Skin of body (tissue), 2 donors: ENCODE results near the gene JAKMIP1. TPM values are rescaled to one million over a fixed set of nuclear protein-coding genes. Genes with fewer than 3 reads are reported as not detected.

Experiments used
- DNase-seq: peaks from one replicate; lab custom pipeline; 2025; lab: John Stamatoyannopoulos, UW
- total RNA-seq: library from RNA; depleted of rRNA; stranded (reverse); fragments of >200 nt; gene quantifications from one replicate; pipeline ENCODE4 v1.2.3, GENCODE V29; 2014

The JAKMIP1 gene
- total RNA-seq, 1 donor from 2014 or later, result 0.59 TPM

GRCh38 chr4:6043843-6044242, 156.5 kb downstream of the JAKMIP1 start:
- DNase-seq, result no peak

- no peak for DNase-seq
Observed at GRCh38 chr4:6043188-6043587, 157.2 kb downstream of the JAKMIP1 start.

DNA sequence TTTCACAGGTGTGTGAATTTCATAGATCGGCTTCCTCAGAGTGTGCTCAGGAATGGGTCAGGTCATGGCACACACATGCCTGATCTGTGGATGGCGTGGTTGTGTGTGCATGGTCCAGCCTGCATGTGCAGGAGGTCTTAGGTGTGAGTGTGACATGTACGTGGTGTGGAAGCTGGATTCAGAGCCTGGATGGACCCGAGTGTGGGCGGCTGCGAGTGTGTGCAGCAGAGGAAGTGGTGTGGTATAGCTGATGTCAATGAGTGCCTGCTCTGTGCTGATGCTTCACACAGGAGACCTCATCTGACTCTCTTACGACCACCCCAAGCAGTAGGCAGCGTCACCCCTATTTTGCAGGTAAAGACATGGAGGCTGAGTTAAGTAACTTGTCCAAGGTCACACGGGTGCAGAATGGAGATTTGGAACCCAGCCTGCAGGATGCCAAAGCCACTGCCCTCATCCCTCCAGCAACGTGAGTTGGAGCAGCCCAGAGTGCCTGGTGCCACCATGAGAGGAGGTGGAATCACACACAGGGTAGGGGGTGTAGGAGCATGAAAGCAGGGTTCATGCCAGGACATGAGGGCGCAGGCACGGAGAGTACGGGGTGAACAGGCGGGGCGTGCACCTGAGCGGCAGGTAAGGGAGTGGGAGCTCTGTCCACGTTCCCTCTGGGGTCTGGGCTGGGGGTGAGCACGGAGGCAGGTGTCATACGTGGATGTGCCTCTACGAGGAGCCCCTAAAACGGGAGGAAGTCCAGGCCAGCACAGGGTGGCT, 157.9 kb downstream of the JAKMIP1 start:
- no peak for DNase-seq

- no peak for DNase-seq
Observed at GRCh38 chr4:6041800-6042199, 158.5 kb downstream of the JAKMIP1 start.

DNA sequence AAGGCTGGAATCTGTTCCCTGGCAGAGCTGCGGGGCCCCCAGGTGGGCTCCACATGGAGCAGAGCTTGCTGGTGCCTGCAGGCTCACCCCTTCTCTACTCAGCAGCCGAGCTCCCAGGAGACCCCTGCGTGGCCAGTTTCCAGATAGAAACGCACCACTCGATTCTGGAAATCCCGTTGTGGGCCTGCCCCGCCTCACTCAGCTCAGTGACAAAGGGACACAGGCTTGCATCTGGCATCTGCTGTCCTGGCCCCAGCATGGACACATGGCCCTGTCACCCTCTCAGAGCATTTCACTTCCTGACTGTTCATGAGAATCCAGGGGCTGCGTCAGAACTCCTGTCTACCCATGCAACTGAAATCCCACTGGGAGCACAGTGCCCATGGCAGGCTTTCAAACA, 161.6 kb downstream of the JAKMIP1 start:
- no peak for DNase-seq

DNA sequence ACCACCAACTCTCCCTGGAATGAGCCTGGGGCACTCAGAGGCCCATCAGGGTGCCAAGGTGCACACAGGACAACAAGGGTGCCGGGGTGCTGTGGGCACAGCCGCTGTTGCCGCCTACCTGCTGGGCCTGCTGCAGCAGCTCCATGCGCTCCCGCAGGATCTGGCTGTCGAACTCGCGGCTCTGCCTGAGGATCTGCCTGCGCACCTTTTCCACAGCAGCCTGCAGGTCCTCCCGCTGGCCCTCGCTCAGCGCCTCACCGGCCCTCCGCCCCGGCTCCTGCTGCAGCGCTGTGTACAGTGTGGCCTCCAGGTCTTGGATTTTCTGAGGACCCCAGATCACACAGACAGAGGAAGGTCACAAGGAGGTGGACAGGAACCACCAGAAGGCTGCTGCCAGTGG, 164.6 kb downstream of the JAKMIP1 start:
- DNase-seq, result no peak

GRCh38 chr4:6033381-6033780, 167.0 kb downstream of the JAKMIP1 start:
- DNase-seq, result no peak

DNA sequence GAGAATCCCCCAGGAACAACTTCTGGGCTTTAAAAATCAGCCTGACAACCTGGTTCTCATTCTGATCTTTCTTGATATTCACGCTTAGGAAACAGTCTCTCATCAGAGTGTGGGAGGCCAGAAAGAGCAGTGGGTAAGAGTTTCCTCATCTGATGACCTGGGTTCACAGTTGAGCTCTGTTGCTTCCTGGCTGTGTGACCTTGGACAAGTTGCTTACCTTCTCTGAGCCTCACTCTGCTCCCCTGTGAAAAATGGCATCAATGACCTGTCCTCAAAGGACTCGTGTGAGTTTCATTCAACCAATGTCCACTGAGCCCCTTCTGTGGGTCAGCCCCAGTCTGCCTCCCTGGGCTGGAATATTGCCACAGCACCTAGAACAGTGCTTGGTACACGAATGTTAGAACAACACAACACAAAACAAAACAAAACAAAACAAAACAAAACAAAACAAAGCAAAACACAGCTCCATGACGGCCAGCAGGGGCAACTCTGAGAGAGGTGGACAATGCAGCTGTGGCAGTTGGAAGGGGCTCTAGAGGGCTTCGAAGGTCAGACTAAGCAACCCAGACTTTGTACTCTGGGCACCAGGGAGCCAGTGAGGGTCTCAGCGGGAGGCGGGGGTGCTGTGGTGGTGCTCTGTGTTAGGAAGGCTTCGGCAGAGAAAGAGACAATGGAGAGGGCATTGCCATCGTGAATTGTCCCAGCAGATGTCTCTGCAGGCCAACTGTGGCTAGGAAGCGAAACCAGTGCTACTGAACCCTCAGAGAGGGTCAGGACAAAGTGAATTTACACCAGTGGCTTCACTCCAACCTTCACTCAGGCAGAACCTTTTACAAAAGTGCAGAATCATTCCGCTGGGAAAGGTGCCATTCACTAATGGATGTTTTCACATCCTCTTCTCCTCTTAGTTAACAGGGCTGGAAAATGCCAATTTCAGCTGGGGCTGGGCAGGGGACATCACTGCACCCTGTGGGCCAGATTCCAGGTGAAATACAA, 167.8 kb downstream of the JAKMIP1 start:
- no peak for DNase-seq

DNA sequence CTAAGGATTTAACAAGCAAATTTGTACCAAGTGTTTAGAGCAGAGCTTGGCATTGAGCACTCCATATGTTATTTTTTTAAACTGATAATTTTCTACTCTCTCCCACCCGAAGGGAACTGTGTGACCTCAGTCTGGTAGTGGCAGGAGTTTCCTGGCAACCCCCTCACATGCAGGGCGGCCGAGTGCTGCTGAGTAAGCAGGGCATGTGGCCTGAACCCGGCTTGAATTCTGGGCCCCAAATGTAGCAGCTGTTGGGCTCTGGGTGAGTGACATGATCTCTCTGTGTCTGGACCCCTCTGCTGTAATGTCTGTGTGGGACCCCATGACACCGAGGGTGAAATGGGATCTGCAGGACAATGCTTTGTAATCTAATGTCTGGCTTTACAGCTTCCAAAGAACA, 168.5 kb downstream of the JAKMIP1 start:
- no peak for DNase-seq

- DNase-seq, result no peak
Observed at GRCh38 chr4:6030679-6031078, 169.7 kb downstream of the JAKMIP1 start.

GRCh38 chr4:6029254-6029653, 171.1 kb downstream of the JAKMIP1 start:
- no peak for DNase-seq

DNA sequence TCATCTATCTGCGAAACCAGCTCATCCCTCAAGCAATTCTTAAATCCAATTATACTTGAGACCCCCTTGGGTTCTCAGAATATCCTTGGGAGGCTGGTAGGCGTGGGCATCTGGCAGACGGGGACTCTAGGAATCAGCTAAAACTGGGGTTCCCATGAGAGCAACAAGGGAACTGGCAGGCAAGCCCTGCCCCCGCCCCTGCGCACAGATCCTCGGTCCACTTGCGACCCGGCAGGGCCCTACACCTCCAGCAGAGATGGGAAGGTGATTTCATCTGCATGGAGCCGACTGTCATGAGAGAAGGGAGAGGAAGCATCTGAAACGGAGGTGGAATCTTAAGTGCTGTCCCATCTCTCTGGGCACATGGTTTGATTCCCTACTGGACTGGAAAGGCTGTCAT, 172.2 kb downstream of the JAKMIP1 start:
- no peak for DNase-seq

GRCh38 chr4:6027392-6027791, 173.0 kb downstream of the JAKMIP1 start:
- DNase-seq, result no peak

DNA sequence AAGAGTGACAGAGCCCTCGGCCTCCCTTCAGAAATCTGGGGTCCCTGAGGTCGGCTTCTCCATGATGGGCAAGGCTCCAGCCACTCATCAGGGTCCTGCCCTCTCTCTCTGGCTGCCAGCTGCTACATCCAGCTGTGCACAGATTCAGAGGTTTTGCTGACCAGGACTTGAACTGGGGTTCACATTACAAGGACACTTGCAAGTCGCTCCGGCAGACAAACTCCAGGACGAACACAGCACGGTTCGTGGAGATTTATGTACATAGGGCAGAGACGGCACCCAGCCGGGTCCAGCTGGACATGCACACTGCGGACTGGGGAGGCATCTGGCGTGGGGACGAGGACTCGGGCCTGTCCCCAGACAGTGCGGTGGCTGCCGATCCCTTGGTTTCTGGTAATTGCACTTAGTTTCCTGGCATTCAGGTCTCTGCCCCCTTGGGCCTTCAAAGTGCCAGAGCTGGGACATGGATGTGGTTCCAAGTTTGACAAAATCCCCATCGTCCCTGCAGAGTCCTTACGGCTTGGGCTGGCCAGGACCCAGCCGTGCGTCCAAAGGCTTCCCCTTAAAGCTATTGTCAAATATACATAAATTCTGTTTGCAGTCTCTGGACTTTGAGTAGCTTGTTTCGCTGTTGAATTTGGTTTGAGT, 175.9 kb downstream of the JAKMIP1 start:
- DNase-seq, result no peak

GRCh38 chr4:6023731-6024130, 176.6 kb downstream of the JAKMIP1 start:
- no peak for DNase-seq

- no peak for DNase-seq
Observed at GRCh38 chr4:6022607-6023288, 177.6 kb downstream of the JAKMIP1 start.

DNA sequence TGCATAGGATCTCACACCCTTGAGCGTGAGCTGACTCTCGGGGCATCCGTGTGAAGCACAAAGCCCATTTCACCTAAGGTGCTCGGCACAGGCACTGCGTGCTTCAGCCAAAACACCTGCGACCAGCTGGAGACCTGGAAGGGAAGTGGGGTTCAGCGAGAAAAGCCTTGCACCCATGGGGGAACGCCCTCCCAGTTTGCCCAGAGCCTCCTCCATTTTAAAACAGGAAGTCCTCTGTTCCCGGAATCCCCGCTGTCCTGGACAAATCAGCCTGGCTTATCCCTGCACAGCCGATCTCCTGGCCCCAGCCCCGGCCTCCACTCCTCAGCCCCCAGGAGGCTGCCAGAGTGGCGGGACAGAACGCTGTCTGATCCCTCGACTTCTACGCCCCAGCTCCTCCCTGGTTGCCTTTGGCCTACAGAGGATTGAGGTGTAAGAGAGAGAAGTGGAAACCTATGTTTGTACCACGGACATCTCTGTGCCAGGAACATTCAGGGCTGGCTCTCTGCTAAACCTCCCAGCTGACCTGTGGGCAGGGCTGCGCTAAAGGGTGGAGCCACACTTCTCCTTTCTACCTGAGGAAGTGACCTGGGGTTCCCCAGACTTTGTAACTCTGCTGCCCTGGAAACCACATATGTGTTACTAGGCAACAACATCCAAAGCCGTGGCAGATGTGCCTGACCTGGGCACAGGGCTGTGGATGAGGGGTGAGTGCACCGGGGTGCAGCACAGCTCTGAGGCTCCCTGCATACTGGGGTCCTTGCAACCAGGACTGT, 178.3 kb downstream of the JAKMIP1 start:
- DNase-seq, result no peak

DNA sequence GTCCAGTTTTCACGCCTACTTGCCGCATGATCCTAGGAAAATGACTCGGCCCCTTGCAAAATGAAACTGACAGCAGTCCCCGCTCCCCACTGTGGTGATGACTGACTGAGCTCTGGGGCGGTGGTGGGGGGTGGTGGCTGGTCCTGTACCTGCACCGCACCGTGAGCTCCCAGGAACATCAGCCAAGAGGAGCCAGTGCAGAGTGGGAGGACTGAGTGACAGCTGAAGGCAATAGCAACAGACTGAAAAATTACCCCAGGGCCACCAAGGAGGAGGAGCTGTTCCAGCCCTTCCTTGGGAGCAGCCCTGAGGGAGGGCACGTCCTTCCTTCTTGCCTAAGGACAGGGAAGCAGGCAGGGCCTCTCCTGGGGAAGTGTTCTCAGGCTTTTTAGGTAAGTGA, 179.7 kb downstream of the JAKMIP1 start:
- no peak for DNase-seq

DNA sequence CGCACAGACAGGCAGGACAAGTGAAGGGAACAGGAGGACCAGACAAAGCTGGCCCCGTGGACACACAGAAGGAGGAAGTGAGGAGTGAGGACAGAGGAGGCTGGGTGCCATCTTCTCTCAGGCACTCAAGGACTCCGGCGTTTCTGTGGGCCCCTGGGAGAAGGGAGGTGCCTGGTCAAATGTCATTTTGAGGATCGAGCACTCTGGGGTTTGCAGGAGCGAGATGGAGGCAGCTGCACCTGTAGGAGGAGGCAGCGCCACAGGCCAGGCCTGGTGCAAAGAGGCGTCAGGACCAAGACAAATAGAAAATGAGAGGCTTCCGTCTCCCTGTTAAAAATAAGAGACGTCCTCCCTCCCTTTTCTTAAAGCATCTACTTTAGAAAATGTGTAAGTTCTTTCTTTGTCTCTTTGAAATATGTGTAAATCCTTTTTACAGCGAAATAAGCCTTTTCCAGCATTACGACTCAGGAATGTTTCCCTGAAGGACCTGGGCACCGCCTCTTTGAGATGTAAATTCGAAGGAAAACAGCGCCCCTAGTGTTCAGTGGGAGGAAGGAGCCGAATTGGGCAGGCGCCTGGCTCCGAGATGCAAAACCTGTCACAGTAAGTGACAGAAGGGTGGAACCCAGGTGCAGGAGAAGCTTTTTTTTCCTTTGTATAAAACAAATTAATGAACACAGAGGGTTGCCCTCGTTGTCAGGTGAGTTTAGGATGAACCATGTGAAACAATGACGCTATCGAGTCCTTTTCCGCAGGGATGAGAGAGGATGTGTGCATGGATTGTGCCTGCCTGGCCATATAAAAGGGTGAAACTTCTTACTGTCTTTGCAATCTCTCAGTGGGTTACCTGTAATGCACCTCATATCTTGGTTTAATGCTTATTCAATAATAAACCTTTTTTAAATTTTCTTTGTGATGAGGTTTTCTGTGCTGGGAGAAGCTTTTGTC, 180.8 kb downstream of the JAKMIP1 start:
- DNase-seq, result no peak
